ENCODE measurements around the gene CCDC120. TPM values are rescaled to one million over a fixed set of nuclear protein-coding genes. Genes with fewer than 3 reads are reported as not detected.

CCDC120 gene
- 3.9 TPM for polyA plus RNA-seq (2012; ENCODE audit: insufficient read depth, insufficient read length, low read depth)

- no peaks in the 10 kb centered on the region for H3K9me3 ChIP-seq
- no peaks in the 10 kb centered on the region for H3K36me3 ChIP-seq
- no peaks in the 10 kb centered on the region for H3K4me1 ChIP-seq
- no peak for TF ChIP-seq CTCF (IDR thresholded peaks at IDR 0.05; ENCODE audit: low read depth, low read length)
- H3K27me3 ChIP-seq = no peaks in the 10 kb centered on the region
- DNase-seq = no peak
- no peak within 1 kb of the TSS for H3K4me3 ChIP-seq (ENCODE audit: low read depth, low read length)
These were observed at the start of gene CCDC120 for GRCh38 chrX:49058794-49059193. CCDC120 (plus strand) TSS chrX:49058999; CDS start chrX:49062042, 3,043 bp downstream.

GRCh38 chrX:49019050-49019449 is 39.7 kb upstream of the CCDC120 start:
- H3K9me3 ChIP-seq = no peaks in the 10 kb centered on the region
- no peak for DNase-seq
- H3K4me1 ChIP-seq = no peaks in the 10 kb centered on the region
- H3K4me3 ChIP-seq (ENCODE audit: low read depth, low read length) = no peak overlapping the region
- TF ChIP-seq CTCF (IDR thresholded peaks at IDR 0.05; ENCODE audit: low read depth, low read length) = no peak
- H3K27me3 ChIP-seq = no peaks in the 10 kb centered on the region
- no peaks in the 10 kb centered on the region for H3K36me3 ChIP-seq

- no peaks in the 10 kb centered on the region for H3K4me1 ChIP-seq
- no peak for DNase-seq
These were observed 39.1 kb upstream of the CCDC120 start for GRCh38 chrX:49019599-49020249.

GRCh38 chrX:49029876-49030275 is 28.9 kb upstream of the CCDC120 start:
- Histone ChIP-seq H3K36me3 (no peaks in the 10 kb centered on the region; the same call in 1 of the 2 replicates), H3K9me3 (no peaks in the 10 kb centered on the region), H3K27me3 (no peaks in the 10 kb centered on the region), H3K4me1 (no peaks in the 10 kb centered on the region), H3K4me3 (ENCODE audit: low read depth, low read length) (no peak overlapping the region)
- TF ChIP-seq CTCF (IDR thresholded peaks at IDR 0.05; ENCODE audit: low read depth, low read length) = no peak
- no peak for DNase-seq

More at GRCh38 chrX:49019599-49020249, 39.1 kb upstream of the CCDC120 start:
- H3K36me3 ChIP-seq = no peaks in the 10 kb centered on the region
- no peaks in the 10 kb centered on the region for H3K9me3 ChIP-seq
- H3K27me3 ChIP-seq = no peaks in the 10 kb centered on the region
- H3K4me3 ChIP-seq (ENCODE audit: low read depth, low read length) = no peak overlapping the region
- no peak for TF ChIP-seq CTCF (IDR thresholded peaks at IDR 0.05; ENCODE audit: low read depth, low read length)

- TF ChIP-seq CTCF (IDR thresholded peaks at IDR 0.05; ENCODE audit: low read depth, low read length) = no peak
- Histone ChIP-seq H3K36me3 (no peaks in the 10 kb centered on the region; the same call in 1 of the 2 replicates), H3K4me3 (ENCODE audit: low read depth, low read length) (no peak overlapping the region), H3K4me1 (no peaks in the 10 kb centered on the region), H3K27me3 (no peaks in the 10 kb centered on the region), H3K9me3 (no peaks in the 10 kb centered on the region)
- DNase-seq = no peak
These were observed 28.5 kb upstream of the CCDC120 start for GRCh38 chrX:49030283-49030682.

- Histone ChIP-seq H3K36me3 (no peaks in the 10 kb centered on the region; the same call in 1 of the 2 replicates), H3K4me3 (ENCODE audit: low read depth, low read length) (no peak overlapping the region), H3K27me3 (no peaks in the 10 kb centered on the region), H3K4me1 (peaks cover 4% of the 10 kb centered on the region), H3K9me3 (no peaks in the 10 kb centered on the region)
- no peak for TF ChIP-seq CTCF (IDR thresholded peaks at IDR 0.05; ENCODE audit: low read depth, low read length)
- no peak for DNase-seq
These were observed 20.8 kb upstream of the CCDC120 start for GRCh38 chrX:49037883-49038475.

Measured in BE2C (cell line).